ENCODE results near the gene SYCE3.

DNA sequence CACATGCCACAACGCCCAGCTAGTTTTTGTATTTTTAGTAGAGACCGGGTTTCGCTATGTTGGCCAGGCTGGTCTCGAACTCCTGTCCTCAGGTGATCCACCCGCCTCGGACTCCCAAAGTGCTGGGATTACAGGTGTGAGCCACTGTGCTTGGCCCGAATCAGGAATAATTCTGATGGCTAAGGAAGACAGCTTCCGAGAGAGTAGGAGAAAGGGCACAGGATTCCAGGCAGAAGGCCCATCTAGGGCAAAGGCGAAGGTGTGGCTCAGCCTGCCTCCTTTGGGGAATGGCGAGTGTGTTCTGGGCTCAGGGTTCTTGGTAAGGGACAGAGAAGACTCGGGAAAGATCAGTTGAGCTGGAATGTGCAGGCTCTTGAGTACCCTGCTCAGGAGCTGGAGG, 1.6 kb upstream of the SYCE3 start:
- no peak for TF ChIP-seq CTCF (conservative IDR thresholded peaks at IDR 0.05 in 1 of 2, IDR thresholded peaks at IDR 0.05 in 1 of 2; ENCODE audit: extremely low read depth in 1 of 2, insufficient read depth in 1 of 2, low read depth in 1 of 2, low read length in 2 of 2)
- TF ChIP-seq EZH2 (IDR thresholded peaks at IDR 0.05; ENCODE audit: borderline replicate concordance, low read length): no peak

Measured in mammary epithelial cell (primary cell).